ENCODE data around the gene IQSEC1. TPM values are rescaled to one million over a fixed set of nuclear protein-coding genes. Genes with fewer than 3 reads are reported as not detected.
"Not testable (repeated sequence)": the region's sequence is repeated elsewhere in the genome, so short reads cannot be mapped to it uniquely, and the experiment has no call there.

Gene IQSEC1
- total and polyA plus RNA-seq, 2 experiments from 2014 or later: 17.8 to 51.7 TPM

GRCh38 chr3:12879191-12879815 is 193.9 kb downstream of the IQSEC1 start:
- H3K4me3 ChIP-seq: no peak overlapping the region
- H3K9me3 ChIP-seq (ENCODE audit: low read depth): no peaks in the 10 kb centered on the region
- H3K27me3 ChIP-seq: no peaks in the 10 kb centered on the region
- no peak overlapping the region for H3K27ac ChIP-seq
- H3K36me3 ChIP-seq: no peaks in the 10 kb centered on the region
- peak; percentile 18 to 46 for DNase-seq (ENCODE audit: low read depth in 1 of 2, low spot score in 1 of 2)
- no peak for TF ChIP-seq CTCF (IDR thresholded peaks at IDR 0.05; ENCODE audit: low read depth, low read length)
- H3K4me1 ChIP-seq (ENCODE audit: low read depth): peaks cover 8% of the 10 kb centered on the region

GRCh38 chr3:12878758-12879157 is 194.5 kb downstream of the IQSEC1 start:
- DNase-seq (ENCODE audit: low read depth in 1 of 2, low spot score in 1 of 2); H3K9me3 ChIP-seq (ENCODE audit: low read depth); H3K27me3 ChIP-seq; H3K27ac ChIP-seq; H3K4me1 ChIP-seq (ENCODE audit: low read depth); H3K4me3 ChIP-seq; H3K36me3 ChIP-seq: not testable (repeated sequence)

DNA sequence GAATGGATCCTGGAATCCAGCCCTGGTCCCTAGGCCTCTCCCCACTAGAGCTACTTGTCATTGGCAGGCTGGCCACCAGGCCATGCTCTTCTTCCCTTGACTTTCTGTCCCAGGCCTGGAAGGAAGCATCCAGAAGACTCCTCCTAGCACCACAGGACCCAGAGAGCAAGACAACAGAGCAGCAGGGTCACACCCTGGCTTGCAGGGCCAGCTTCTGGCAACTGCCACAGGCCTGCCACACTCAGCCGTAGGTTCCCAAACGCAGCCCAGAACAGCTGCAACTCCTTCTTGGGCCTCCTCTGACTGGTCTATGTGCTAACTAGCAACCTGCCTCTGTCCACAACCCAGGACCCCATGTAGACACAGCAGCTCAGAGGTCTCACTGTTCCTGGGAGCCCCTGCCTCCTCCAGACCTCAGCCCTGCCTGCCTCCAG is 195.1 kb downstream of the IQSEC1 start:
- no peak for TF ChIP-seq CTCF (IDR thresholded peaks at IDR 0.05; ENCODE audit: low read depth, low read length)
- Histone ChIP-seq H3K36me3 (no peaks in the 10 kb centered on the region), H3K4me3 (no peak overlapping the region), H3K27ac (no peak overlapping the region), H3K9me3 (ENCODE audit: low read depth) (no peaks in the 10 kb centered on the region), H3K27me3 (no peaks in the 10 kb centered on the region), H3K4me1 (ENCODE audit: low read depth) (peaks cover 8% of the 10 kb centered on the region)
- no peak for DNase-seq (ENCODE audit: low read depth in 1 of 2, low spot score in 1 of 2)

GRCh38 chr3:12877040-12877439 is 196.2 kb downstream of the IQSEC1 start:
- no peak overlapping the region for H3K27ac ChIP-seq
- peaks cover 8% of the 10 kb centered on the region for H3K4me1 ChIP-seq (ENCODE audit: low read depth)
- no peak for TF ChIP-seq CTCF (IDR thresholded peaks at IDR 0.05; ENCODE audit: low read depth, low read length)
- H3K27me3 ChIP-seq: no peaks in the 10 kb centered on the region
- no peaks in the 10 kb centered on the region for H3K9me3 ChIP-seq (ENCODE audit: low read depth)
- H3K36me3 ChIP-seq: no peaks in the 10 kb centered on the region
- no peak overlapping the region for H3K4me3 ChIP-seq
- no peak for DNase-seq (ENCODE audit: low read depth in 1 of 2, low spot score in 1 of 2)

- Histone ChIP-seq H3K27me3 (peaks cover 3% of the 10 kb centered on the region), H3K27ac (no peak overlapping the region), H3K4me1 (ENCODE audit: low read depth) (peaks cover 8% of the 10 kb centered on the region), H3K4me3 (no peak overlapping the region), H3K9me3 (ENCODE audit: low read depth) (no peaks in the 10 kb centered on the region), H3K36me3 (no peaks in the 10 kb centered on the region)
- TF ChIP-seq CTCF (IDR thresholded peaks at IDR 0.05; ENCODE audit: low read depth, low read length): peak; percentile 37
- DNase-seq (ENCODE audit: low read depth in 1 of 2, low spot score in 1 of 2): peak; percentile 54 to 95
These were observed 197.1 kb downstream of the IQSEC1 start for GRCh38 chr3:12875857-12876836.
